Measurements from ENCODE around the gene MAP1LC3C.

DNA sequence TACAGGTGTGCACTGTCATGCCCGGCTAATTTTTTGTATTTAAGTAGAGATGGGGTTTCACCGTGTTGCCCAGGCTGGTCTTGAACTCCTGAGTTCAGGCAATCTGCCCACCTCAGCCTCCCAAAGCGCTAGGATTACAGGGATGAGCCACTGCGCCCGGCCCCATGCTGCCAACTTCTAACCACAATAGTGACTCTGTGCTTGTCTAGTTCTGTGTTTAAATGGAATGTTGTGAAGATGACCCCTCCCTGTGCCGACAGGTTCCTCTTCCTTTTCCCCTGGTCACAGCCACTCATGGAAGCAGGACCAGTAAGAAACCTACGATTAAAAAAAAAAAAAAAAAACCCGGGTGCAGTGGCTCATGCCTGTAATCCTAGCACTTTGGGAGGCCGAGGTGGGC, 4.7 kb downstream of the MAP1LC3C start:
- TF ChIP-seq, protein P1, sequence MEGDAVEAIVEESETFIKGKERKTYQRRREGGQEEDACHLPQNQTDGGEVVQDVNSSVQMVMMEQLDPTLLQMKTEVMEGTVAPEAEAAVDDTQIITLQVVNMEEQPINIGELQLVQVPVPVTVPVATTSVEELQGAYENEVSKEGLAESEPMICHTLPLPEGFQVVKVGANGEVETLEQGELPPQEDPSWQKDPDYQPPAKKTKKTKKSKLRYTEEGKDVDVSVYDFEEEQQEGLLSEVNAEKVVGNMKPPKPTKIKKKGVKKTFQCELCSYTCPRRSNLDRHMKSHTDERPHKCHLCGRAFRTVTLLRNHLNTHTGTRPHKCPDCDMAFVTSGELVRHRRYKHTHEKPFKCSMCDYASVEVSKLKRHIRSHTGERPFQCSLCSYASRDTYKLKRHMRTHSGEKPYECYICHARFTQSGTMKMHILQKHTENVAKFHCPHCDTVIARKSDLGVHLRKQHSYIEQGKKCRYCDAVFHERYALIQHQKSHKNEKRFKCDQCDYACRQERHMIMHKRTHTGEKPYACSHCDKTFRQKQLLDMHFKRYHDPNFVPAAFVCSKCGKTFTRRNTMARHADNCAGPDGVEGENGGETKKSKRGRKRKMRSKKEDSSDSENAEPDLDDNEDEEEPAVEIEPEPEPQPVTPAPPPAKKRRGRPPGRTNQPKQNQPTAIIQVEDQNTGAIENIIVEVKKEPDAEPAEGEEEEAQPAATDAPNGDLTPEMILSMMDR (IDR thresholded peaks at IDR 0.05), result no peak
- TF ChIP-seq EZH2 (IDR thresholded peaks at IDR 0.05), result no peak
